ENCODE measurements around the gene THAP11. TPM values are rescaled to one million over a fixed set of nuclear protein-coding genes. Genes with fewer than 3 reads are reported as not detected.

Gene THAP11
- 10 to 100 TPM; 53.4 to 53.9 TPM for total RNA-seq

DNA sequence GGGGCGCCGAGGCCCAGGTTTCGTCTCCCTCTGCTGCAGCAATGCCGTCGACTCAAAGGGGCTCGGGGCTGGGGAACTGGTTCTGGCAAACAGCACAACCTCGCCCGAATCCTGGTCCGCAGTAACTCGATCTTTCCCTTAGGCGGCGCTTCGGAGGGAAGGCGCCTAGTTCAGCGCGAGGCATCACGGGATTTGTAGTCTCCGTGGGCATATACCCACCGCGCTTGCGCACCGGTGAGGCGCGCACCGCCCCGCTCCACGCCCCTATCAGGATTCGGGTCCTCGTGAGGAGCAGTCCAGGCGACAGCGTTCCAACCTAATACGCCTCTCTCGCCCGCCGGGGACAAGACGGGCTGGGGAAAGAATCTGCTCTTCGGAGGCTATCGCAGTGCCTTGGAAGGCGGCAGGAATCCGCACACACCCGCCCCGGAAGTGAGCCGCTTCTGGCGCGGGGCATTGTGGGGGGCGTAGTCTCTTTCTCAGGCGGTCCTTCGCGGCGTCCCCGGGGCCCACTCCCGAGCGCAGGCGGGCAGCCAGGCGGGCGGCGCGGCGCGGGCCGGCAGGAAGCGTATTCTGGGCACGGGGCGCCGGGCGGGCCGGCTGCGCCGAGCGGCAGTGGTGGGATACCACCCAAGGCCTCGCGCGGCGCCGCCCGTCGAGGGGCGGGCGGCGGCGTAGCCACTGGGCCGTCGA is at the start of gene THAP11:
TSS of gene THAP11 (plus strand) at position 505 of the 693 bp plus-strand sequence. CDS start 235 bp downstream, outside the sequence.
- ChIA-PET POLR2A (no interaction called here), CTCF (interaction anchor here (0.8 to 1.3 kb wide), 5 partner anchors 8 to 169 kb away, joined by 3 to 6 read pairs (median 3); no protein-coding TSS in a partner anchor)

DNA sequence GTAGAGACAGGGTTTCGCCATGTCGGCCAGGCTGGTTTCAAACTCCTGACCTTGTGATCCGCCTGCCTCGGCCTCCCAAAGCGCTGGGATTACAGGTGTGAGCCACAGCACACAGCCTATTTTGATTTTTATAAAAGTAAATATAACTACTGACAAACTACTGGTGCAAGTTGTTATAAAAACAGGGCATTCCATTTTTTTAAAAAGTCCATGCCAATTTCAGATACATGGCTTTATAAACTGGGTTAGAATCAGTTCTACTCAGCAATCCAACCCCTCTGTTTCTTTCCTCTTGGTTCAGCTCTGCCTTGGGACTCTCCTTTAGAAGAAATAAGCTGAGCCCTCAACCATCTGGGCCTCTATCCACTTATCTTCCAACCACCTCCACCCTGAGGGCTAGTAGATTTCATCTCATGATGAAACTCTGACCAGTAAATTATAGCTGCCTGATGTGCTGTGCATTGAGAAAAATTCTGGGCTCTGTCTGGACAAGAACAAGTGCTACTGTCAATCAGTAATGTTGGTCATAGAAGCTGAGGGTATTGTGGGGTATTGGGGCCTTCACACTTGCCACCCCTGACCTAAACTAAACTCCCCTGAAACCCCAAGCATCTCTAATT is 45.9 kb upstream of the THAP11 start:
- CTCF ChIA-PET, result no interaction called here
- POLR2A ChIA-PET, result no interaction called here

DNA sequence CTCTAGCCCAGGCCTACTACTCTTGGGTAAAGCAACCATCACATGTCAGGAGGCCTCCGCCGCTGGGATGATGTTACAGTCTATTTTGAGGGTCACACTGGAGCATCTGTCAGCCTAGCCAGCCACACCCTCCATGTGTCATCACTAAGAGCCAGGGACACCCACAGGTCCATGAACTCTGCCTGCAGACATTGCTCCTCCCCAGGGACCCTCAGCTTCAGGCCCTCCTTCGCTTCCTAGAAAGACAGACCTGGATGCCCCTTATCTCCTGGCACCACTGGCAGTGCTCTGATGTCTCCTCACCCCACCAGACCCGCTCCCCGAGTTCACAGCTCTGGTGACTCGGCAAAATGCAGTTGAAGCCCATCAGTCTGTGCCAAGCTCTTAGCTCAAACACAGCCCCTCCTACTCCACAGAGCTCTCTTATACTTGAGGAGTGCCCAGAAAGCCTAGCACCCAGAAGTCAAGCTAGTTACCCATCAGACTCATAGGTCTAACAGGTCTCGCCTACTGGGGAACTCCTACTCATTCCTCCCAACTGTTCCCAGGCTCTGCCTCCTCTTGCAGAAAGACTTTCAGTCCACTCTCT is 41.7 kb upstream of the THAP11 start:
- CTCF ChIA-PET, result interaction anchor here (1.1 kb wide), 1 partner anchor 16 kb away, joined by 5 read pairs; no protein-coding TSS in a partner anchor
- POLR2A ChIA-PET, result no interaction called here

DNA sequence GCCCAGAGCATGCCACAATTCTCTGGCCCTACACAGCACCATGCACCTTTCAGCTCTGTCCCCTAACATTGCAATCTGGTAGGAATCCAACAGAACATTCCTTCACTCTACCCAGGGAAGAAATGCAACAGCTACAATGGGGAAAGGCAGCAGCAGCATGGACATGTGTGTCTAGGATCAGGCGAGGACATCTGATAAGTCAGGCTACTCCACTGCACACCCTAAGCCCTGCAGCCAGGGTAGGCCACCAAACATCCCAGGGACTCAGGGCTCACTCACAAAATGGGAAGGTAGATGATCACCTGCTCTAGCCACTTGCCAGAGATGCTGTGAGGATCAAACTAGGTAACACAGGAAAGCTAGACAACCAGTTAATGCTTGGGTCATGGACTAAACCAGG is 40.9 kb upstream of the THAP11 start:
- ChIA-PET CTCF (interaction anchor here (1.1 to 3.9 kb wide), 2 partner anchors 15 to 16 kb away, joined by 5 to 20 read pairs; no protein-coding TSS in a partner anchor), POLR2A (no interaction called here)

DNA sequence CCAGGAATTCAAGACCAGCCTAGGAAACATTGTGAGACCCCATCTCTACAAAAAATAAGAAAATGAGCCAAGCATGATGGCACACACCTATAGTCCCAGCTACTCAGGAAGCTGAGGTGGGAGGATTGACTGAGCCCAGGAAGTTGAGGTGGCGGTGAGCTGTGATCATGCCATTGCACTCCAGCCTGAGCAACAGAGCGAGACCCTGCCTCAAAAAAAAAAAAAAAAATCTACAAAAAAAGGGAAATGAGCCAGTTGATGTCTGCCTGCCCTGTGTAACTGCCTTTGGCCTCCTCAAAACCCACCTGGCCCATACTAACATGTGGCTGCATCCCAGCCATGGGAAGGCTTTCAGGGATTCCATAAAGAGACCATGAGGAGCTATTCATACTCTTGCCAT is 40.2 kb upstream of the THAP11 start:
- ChIA-PET CTCF (interaction anchor here (0.6 to 3.9 kb wide), 2 partner anchors 15 to 136 kb away, joined by 3 to 20 read pairs; no protein-coding TSS in a partner anchor), POLR2A (interaction anchor here (0.7 kb wide), 1 partner anchor 41 kb away, joined by 4 read pairs; no protein-coding TSS in a partner anchor)

DNA sequence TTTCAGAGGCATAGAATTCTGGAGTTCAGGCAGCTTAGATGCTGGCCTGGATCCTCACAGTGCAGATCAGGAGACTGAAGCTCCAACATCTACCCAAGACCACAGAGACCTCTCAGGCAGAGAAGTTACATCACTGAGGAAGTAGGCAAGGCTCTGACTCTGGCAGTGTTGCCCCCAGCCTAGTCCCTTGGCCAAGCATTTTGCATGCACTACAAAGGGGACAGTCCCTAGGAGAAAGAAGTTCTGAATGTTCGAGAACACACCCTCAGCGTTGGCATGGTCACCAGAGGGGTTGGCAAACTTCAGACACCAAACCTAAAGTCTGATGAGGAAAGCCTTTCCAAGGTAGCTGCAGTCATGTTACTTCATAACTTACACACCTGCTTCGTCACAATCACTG is 38.2 kb upstream of the THAP11 start:
- CTCF ChIA-PET, result interaction anchor here (0.7 to 3.9 kb wide), 2 partner anchors 13 to 573 kb away, joined by 3 to 20 read pairs; no protein-coding TSS in a partner anchor
- POLR2A ChIA-PET, result no interaction called here

DNA sequence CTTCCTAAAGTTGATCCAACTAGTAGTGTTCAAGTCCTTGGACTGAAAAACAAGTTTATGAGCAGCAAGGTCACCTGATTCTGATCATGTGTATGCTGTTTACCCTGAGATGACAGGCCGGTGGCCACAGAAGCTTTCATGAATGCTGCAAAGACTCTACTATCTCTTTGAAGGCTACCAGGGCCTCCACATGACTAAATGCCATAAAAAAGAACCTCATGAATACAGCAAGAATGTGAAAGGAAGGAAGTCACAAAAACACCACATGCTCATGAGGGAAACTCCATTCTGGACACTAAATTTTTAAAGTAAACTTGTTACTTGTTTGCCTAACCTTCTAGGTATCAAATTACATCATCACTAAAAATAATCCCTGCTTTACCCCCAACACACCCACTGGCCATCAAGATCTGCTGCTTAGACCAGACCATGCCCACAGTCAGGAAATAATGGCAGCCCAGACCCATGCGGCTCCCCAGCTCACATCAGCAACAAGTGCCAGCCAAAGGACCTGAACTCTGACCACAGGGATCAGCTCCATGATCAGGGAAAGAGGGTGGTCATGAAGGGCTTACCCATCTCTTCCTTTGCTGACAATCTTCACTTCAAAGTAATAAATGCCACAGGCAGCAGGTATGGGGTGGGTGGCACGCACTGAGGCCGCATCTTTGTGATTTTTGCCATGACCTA is 37.1 kb upstream of the THAP11 start:
- ChIA-PET POLR2A (no interaction called here), CTCF (interaction anchor here (3.9 kb wide), 1 partner anchor 12 kb away, joined by 20 read pairs; no protein-coding TSS in a partner anchor)

DNA sequence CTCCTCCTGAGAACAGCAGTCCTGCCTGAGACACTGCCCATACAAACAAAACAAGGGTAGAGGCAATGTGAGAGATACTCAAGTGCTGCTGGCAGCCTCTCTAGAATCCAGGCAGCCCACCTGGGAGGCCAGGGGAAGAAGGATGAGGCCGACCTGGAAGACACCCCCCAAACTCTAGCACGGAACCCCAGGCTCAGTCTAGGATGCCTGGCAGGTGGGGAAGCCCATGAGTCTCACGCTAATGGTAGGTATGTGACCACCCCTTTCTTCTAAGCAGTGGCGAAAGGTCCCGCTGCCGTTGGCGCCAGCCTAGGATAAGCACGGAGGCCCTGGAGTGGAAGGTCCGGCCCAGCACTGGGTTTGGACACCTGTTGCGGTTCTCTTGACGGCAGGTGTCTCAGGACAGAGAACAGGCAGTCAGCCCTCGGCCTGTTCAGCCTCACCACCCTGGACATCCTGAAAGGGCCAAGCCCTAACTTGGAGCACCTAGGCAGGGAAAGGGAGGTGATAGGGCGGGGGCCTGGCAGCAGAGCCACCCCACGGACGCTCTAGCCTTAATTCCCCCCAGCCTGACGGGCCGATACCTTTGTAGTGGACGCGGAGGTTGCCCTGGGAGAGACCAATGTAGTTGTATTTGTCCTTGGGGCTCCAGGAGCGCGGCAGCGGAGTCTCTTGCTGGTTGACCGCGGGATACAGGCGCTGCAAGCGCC is 36.2 kb upstream of the THAP11 start:
- ChIA-PET POLR2A (interaction anchor here (1.1 to 1.7 kb wide), 4 partner anchors 28 to 139 kb away, joined by 3 to 5 read pairs (median 4); partner anchors contain the start of genes C16orf86, ENKD1 and GFOD2), CTCF (interaction anchor here (0.5 to 3.2 kb wide), 6 partner anchors 11 to 160 kb away, joined by 3 to 31 read pairs (median 4); partner anchors contain the start of genes CENPT and GFOD2)

DNA sequence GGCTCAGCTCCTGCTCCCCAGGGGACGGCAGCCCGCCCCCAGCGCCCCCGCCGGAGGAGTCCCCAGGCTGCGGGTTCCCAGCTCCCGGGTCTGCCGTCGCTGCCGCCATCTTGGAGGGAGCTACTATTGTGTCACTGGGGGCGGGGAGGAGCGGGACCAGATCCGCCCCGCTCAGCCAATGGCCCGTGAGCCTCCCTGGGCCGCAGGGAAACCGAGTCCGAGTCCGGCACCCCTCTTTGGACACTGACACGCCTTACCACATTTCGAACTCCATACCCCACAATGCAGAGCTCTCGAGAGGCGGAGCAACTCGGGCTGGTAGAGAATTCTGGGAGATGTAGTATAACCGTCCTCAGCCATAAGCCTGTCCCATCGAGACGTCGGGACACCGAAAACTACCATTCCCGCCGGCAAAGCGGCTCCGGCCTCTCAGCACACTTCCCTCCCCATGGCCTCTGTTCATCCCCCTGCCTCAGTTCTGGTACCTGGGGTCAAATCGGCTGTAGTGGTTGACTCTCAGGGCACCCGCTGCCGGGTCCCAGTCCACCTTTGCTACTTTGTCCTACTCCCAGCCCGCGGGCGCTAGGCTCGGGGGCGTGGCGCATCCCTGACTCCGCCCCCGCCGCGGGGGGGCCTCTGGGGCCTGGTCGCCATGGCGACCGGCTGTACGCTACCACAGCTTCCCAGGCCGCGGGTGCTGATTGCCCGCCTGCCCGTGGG is 35.5 kb upstream of the THAP11 start, which contains the start of the genes RANBP10 and TSNAXIP1:
TSS of gene RANBP10 (minus strand) at position 133 of the 720 bp plus-strand sequence. CDS start at position 109, 24 bp downstream.
TSS of gene TSNAXIP1 (plus strand) at position 462 of the 720 bp plus-strand sequence. CDS start 261 bp downstream, outside the sequence.
- CTCF ChIA-PET, result interaction anchor here (0.5 to 3.2 kb wide), 8 partner anchors 10 to 286 kb away, joined by 3 to 31 read pairs (median 4); partner anchors contain the start of genes CENPT and GFOD2
- POLR2A ChIA-PET, result interaction anchor here (0.6 to 1.7 kb wide), 5 partner anchors 27 to 146 kb away, joined by 3 to 5 read pairs (median 4); partner anchors contain the start of genes ACD, C16orf86, ENKD1 and GFOD2

DNA sequence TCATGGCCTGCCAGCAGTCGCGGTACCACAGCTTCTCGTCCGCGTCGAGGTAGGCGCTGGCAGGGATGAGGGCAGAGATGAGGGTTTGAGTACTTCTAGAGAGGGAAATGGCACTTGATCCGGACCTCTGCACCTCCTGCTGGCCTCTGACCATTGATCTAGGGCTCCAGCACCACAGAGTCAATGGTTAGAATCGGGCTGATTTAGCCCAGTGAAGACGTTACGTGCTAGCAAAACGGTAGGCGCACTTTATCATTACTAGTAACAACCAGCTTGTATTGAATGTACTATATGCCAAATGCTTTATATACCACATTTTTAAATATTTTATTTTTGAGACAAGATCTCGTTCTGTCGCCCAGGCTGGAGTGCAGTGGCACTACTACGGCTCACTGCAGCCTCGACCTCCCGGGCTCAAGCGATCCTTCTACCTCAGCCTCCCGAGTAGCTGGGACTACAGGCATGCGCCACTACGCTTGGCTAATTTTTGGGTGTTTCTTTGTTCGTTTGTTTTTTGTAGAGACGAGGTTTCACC is 34.9 kb upstream of the THAP11 start:
- ChIA-PET CTCF (interaction anchor here (0.7 to 3.2 kb wide), 9 partner anchors 10 to 480 kb away, joined by 3 to 31 read pairs (median 3); partner anchors contain the start of gene GFOD2), POLR2A (interaction anchor here (0.6 to 1.7 kb wide), 5 partner anchors 27 to 147 kb away, joined by 3 to 5 read pairs (median 4); partner anchors contain the start of genes ACD, C16orf86, ENKD1 and GFOD2)

DNA sequence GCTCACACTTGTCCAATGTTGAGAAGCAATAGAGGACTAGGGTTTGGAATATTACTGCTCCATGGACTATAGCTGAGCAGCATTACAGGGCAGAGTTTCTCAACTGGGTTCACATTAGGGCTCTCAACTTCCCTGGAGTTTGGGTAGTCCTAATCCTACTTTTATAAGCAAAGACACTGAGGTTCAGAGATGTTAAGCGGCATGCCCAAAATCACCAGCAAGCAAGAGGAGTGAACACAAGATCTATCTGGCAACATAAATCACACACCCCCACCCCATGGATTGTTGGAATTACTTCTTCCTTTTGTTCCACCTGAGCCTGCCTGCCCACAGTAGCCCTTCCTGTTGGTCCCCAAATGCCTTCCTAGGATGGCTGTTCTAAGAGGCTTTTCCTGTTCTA is 30.2 kb upstream of the THAP11 start:
- CTCF ChIA-PET, result interaction anchor here (1.1 to 1.2 kb wide), 2 partner anchors 16 to 229 kb away, joined by 3 to 4 read pairs; no protein-coding TSS in a partner anchor
- POLR2A ChIA-PET, result no interaction called here

DNA sequence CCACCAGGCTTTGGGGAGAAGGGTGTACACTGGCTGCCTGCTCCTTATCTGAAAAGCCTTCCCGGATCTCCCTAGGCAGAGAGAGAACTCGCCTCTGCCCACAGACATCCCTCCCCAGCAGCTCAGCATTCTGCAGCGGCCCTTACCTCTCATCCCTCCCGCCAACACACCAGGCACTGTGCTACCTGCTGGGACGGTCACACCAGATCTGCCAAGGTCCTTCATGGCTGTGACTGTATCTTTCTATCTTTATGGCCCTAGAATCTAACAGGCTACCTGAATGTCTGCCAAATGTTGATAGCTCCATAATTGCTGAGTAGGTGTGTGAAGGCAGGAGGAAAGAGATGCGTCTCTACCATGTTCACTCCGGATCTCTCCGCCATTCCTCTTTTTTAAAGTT is 27.6 kb upstream of the THAP11 start:
- POLR2A ChIA-PET, result no interaction called here
- CTCF ChIA-PET, result interaction anchor here (0.6 to 1.3 kb wide), 5 partner anchors 43 to 294 kb away, joined by 3 to 5 read pairs (median 3); no protein-coding TSS in a partner anchor

DNA sequence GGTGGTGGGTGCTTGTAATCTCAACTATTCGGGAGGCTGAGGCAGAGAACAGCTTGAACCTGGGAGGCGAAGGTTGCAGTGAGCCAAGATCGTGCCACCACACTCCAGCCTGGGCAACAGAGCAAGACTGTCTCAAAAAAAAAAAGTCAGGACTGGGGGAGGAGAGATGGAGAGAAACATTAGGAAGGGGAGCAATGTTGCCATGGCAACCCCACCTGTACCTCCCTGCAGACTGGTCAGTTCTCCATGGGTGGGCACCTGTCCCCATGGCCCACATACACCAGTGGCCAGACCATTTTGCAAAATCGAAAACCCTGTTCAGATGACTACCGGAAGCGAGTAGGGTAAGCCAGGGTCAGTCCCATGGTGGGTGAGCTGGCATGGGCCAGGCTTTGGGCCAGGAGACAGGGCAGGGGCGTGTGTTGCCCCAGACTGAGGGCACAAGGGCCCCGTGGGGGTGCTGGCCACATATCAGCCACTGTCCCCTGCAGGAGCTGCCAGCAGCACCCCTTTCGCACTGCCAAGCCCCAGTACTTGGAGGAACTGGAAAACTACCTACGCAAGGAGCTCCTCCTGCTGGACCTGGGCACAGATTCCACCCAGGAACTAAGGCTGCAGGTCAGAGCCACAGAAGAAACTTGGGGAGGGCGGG is 21.4 kb upstream of the THAP11 start:
- CTCF ChIA-PET, result interaction anchor here (1.2 kb wide), 1 partner anchor 299 kb away, joined by 6 read pairs; no protein-coding TSS in a partner anchor
- POLR2A ChIA-PET, result no interaction called here

DNA sequence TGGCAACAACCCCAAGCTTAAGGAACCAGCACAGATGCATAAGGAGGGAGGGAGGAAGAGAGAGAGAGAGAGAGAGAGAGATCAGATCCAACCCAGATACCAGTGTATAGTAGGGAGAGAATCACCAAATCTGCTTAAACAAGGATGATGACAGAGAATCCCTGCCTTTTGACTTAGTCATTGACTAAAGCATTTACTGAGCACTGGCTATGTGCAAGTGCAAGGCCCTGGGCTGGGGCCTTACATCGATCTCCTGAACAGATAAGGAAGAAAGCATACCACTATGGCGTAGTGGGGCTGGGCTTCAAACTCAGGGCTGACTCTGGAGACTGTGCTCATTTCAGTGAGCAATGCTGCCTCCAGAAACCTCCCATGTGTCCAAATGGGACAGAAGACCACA is 19.6 kb upstream of the THAP11 start:
- ChIA-PET CTCF (interaction anchor here (0.7 kb wide), 1 partner anchor 150 kb away, joined by 3 read pairs; no protein-coding TSS in a partner anchor), POLR2A (no interaction called here)

DNA sequence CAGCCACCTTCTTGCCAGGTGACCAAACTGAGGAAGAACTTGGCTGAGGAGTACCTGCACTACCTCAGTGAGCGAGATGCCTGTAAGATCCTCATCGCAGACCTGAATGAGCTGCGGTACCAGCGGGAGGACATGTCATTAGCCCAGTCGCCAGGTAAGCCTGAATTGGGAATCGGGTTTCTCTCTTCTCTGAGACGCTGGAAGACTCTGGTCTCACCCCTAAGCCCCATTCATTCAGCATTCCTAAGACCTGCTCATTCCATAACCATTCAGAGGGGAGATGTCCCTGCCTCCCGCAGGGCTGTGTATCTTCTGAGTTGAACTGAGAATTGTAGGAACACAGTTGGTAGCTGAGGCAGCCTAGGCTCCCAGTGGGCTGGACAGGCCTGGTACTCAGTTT is 17.0 kb upstream of the THAP11 start:
- POLR2A ChIA-PET, result no interaction called here
- CTCF ChIA-PET, result no interaction called here

DNA sequence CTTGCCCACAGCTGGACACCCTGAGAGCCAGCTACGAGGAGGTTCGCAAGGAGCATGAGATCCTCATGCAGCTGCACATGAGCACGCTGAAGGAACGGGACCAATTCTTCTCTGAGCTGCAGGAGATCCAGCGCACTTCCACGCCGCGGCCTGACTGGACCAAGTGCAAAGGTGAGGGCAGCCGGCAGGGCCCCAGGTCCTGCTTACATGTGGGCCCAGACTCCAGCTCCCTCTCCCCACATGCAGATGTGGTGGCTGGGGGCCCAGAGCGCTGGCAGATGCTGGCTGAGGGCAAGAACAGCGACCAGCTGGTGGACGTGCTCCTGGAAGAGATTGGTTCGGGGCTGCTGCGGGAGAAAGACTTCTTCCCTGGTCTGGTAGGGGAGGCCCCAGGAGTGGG is 16.2 kb upstream of the THAP11 start:
- CTCF ChIA-PET, result interaction anchor here (1.0 to 1.7 kb wide), 2 partner anchors 10 kb away, joined by 4 to 7 read pairs; no protein-coding TSS in a partner anchor
- POLR2A ChIA-PET, result no interaction called here
